ENCODE data around the gene ZFYVE28.

ZFYVE28 gene

GRCh38 chr4:2386717-2387116 is 31.7 kb downstream of the ZFYVE28 start:
- TF ChIP-seq REST (IDR thresholded peaks at IDR 0.05; ENCODE audit: insufficient read depth in 1 of 2, low read depth in 2 of 2, low read length in 2 of 2) (no peak), FOXP2 (optimal IDR thresholded peaks at IDR 0.05; ENCODE audit: borderline replicate concordance, extremely low read depth, extremely low read length, insufficient read depth) (no peak), SIN3A (IDR thresholded peaks at IDR 0.05; ENCODE audit: borderline replicate concordance, insufficient read depth, low read length) (no peak)

GRCh38 chr4:2385516-2385915 is 32.9 kb downstream of the ZFYVE28 start:
- no peak for TF ChIP-seq FOXP2 (optimal IDR thresholded peaks at IDR 0.05; ENCODE audit: borderline replicate concordance, extremely low read depth, extremely low read length, insufficient read depth)

- no peak for TF ChIP-seq FOXP2 (optimal IDR thresholded peaks at IDR 0.05; ENCODE audit: borderline replicate concordance, extremely low read depth, extremely low read length, insufficient read depth)
- TF ChIP-seq POLR2AphosphoS5 (IDR thresholded peaks at IDR 0.05; ENCODE audit: low read depth, low read length), result no peak
- no peak for TF ChIP-seq REST (IDR thresholded peaks at IDR 0.05; ENCODE audit: insufficient read depth in 1 of 2, low read depth in 2 of 2, low read length in 2 of 2)
- TF ChIP-seq TAF1 (IDR thresholded peaks at IDR 0.05; ENCODE audit: borderline replicate concordance, insufficient read depth, low read length), result no peak
- TF ChIP-seq SIN3A (IDR thresholded peaks at IDR 0.05; ENCODE audit: borderline replicate concordance, insufficient read depth, low read length), result no peak
Measured at GRCh38 chr4:2384245-2384644, 34.2 kb downstream of the ZFYVE28 start.

GRCh38 chr4:2383760-2384159 is 34.7 kb downstream of the ZFYVE28 start:
- no peak for TF ChIP-seq FOXP2 (optimal IDR thresholded peaks at IDR 0.05; ENCODE audit: borderline replicate concordance, extremely low read depth, extremely low read length, insufficient read depth)
- TF ChIP-seq POLR2AphosphoS5 (IDR thresholded peaks at IDR 0.05; ENCODE audit: low read depth, low read length), result no peak
- TF ChIP-seq REST (IDR thresholded peaks at IDR 0.05; ENCODE audit: insufficient read depth in 1 of 2, low read depth in 2 of 2, low read length in 2 of 2), result no peak
- no peak for TF ChIP-seq SIN3A (IDR thresholded peaks at IDR 0.05; ENCODE audit: borderline replicate concordance, insufficient read depth, low read length)
- no peak for TF ChIP-seq TAF1 (IDR thresholded peaks at IDR 0.05; ENCODE audit: borderline replicate concordance, insufficient read depth, low read length)

- TF ChIP-seq TAF1 (IDR thresholded peaks at IDR 0.05; ENCODE audit: borderline replicate concordance, insufficient read depth, low read length) (no peak), FOXP2 (optimal IDR thresholded peaks at IDR 0.05; ENCODE audit: borderline replicate concordance, extremely low read depth, extremely low read length, insufficient read depth) (no peak), SIN3A (IDR thresholded peaks at IDR 0.05; ENCODE audit: borderline replicate concordance, insufficient read depth, low read length) (no peak), REST (IDR thresholded peaks at IDR 0.05; ENCODE audit: insufficient read depth in 1 of 2, low read depth in 2 of 2, low read length in 2 of 2) (no peak), POLR2AphosphoS5 (IDR thresholded peaks at IDR 0.05; ENCODE audit: low read depth, low read length) (no peak)
Measured at GRCh38 chr4:2378898-2379297, 39.5 kb downstream of the ZFYVE28 start.
